Mucosa of gallbladder (tissue), 1 donor: ENCODE measurements around the gene LSS. TPM values are rescaled to one million over a fixed set of nuclear protein-coding genes. Genes with fewer than 3 reads are reported as not detected.
A peak's percentile ranks its signal among the peaks of the same experiment; 100 is the strongest.
"Not testable (repeated sequence)": the region's sequence is repeated elsewhere in the genome, so short reads cannot be mapped to it uniquely, and the experiment has no call there.

ENCODE experiments used
- DNase-seq: peaks from one replicate; pipeline ENCODE4 v3.0.0-alpha.2; 2020; ENCODE audit warnings: low spot score
- total RNA-seq: library from RNA; stranded (reverse); gene quantifications from one replicate; pipeline ENCODE4 v1.2.1, GENCODE V29; 2021
- donor health status: DM: no; HTN: no; CAD: no.

The LSS gene
- total RNA-seq, 1 donor from 2014 or later: 125 TPM

DNA sequence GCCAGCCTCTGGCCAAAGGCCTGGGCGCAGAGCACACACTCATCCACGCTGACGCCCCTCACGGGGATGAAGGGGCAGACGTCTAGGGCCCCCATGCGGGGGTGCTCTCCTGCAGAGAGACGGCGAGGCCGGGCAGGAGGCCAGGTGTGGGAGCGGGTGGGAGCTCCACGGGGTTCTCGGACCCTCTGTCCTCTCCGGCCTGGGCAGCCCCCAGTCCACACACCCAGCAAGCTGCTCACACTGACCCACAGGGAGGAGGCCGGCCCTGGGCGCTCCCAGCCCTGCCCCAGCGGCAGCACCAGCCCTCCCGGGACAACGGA, 75.7 kb downstream of the LSS start:
- no peak for DNase-seq

DNA sequence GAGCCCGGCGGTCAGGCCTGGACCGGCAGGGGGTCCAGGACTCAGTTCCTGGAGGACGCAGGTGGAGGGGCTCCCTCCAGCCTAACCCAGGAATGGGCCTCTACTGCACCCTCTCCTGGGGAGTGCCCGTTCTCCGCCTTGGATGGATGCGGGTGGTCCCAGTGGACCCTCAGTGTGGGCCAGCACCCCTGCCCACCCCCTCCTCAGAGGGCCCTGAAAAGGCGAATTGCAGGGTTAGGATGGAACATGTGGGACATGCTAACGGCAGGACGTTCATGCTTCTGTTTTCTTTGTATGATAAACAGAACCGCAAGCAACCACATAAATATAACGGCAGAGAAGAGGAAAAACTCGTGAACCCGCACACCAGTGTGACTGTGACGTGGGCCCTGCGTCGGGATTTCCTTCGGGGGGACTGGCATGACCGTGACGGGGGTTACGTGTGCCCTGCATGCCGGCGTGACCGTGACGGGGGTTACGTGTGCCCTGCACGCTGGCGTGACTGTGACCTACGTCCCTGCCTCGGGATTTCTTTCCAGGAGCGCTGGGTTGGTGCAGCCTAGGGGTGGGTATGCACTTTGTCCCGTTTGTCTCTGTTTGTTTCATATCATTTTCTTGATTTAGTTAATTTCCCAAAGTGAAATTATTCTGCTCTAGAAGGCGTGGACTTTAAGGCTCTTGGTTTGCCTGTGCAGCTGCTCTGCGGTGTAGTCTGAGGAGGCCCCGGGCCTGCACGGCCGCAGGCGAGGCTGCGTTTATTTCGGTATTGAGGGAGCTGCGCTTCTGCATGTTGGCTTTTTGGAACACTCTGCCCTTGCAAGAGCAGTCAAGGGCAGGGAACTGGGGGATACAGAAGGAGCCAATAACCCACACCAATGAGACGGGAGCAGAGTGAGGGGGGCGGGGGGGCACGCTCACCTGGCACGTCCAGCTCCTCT, 76.3 kb downstream of the LSS start:
- no peak for DNase-seq

DNA sequence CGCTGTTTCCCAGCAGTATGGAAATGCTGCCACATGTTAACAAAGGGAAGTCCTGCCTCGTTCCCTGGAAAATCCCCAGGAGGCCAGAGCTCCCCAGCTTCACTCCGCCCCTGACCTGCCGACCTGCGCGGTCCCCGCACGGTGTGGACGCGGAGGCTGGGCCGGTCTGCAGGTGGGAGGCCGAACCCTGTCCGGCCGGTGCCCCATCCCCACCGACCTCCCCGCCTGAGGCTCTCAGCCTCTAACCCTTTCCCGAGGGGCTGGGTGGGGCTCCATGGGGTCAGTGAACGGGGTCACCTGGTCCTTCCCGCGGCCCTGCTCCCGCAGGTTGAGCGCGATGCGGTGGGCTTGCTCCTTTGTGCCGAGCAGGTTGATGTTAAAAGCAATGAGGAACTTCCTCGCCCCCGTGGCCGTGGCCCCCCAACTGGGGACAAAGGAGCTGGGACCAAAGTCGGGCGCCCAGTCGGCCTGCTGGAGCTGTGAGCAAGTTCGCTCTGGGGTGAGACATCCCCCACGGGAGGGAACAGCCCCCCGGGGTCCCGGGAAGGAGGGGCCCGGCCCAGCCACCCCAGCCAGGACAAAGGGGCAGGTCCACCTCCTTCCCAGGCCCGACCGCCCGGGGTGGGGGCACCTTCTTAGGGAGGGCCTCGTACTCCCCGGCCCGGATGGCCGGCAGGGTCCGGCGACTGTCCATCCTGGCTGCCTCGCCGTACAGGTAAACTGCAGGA, 77.1 kb downstream of the LSS start:
- DNase-seq: no peak

GRCh38 chr21:46150491-46151121, 78.0 kb downstream of the LSS start:
- no peak for DNase-seq

DNA sequence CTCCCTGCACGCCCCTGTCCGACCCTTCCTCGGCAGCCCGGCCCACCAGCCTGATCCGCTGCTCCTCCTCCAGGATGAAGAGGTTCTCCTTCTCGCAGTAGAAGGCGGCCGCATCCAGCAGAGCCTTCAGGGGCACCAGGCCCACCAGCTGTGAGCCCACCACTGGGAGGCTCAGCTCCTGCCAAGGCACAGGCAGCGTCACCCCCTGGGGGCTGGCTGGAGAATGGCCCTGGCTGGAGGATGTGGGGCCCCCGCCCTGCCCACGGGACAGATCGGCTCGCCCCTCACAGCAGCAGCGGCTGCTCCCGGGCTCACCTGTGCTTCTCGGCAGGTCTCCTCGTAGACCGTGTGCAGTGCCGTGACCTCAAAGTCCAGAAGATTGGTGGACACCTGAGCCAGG, 78.5 kb downstream of the LSS start:
- DNase-seq: no peak

- DNase-seq: no peak
Measured at GRCh38 chr21:46149205-46149901, 79.2 kb downstream of the LSS start.

- DNase-seq: no peak
Measured at GRCh38 chr21:46148106-46148505, 80.5 kb downstream of the LSS start.

- peak; percentile 38 for DNase-seq
Measured at GRCh38 chr21:46147429-46147828, 81.1 kb downstream of the LSS start.

GRCh38 chr21:46146856-46147255, 81.7 kb downstream of the LSS start:
- no peak for DNase-seq

GRCh38 chr21:46145840-46146691, 82.5 kb downstream of the LSS start:
- DNase-seq: no peak

GRCh38 chr21:46145159-46145839, 83.3 kb downstream of the LSS start:
- DNase-seq: no peak

- DNase-seq: no peak
Measured at GRCh38 chr21:46144464-46145070, 84.0 kb downstream of the LSS start.

- no peak for DNase-seq
Measured at GRCh38 chr21:46142582-46143473, 85.7 kb downstream of the LSS start.

GRCh38 chr21:46141767-46142581, 86.6 kb downstream of the LSS start:
- no peak for DNase-seq

DNA sequence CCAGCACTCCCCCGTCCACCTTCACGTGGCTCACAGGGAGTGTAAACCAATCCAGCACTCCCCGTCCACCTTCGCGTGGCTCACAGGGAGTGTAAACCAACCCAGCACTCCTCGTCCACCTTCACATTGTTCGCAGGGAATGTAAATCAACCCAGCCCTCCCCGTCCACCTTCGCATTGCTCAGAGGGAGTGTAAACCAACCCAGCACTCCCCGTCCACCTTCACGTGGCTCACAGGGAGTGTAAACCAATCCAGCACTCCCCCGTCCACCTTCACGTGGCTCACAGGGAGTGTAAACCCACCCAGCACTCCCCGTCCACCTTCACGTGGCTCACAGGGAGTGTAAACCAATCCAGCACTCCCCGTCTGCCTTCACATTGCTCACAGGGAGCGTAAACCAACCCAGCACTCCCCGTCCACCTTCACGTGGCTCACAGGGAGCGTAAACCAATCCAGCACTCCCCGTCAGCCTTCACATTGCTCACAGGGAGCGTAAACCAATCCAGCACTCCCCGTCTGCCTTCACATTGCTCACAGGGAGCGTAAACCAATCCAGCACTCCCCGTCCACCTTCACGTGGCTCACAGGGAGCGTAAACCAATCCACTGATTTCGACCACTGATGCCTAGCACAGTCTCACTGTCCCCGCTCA, 88.1 kb downstream of the LSS start:
- not testable (repeated sequence) for DNase-seq

DNA sequence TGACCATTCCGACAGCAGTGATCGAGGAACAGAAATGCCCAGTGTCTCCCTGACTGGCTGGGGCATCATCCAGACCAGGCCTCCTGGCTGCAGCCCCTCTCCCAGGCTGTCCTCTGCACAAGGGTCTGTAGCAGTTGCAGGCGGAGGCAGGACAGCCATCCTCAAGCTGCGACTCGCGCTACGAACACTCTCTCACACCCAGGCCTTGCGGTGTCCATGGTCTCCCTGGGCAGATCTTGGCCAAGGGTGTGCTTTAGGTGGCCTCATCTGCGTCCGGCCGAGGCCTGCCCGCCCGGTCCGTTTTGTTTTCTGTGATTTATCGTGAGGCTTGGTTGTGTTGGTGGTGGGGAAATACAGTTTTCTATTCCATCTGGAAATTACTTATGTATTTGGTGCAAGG, 88.9 kb downstream of the LSS start:
- no peak for DNase-seq

GRCh38 chr21:46138383-46138970, 90.1 kb downstream of the LSS start:
- DNase-seq: no peak
